Inflammatory macrophage treated with lipopolysaccharide for 4 hours (primary cell): Measurements from ENCODE around the gene POU2F2.

ENCODE experiments used
- DNase-seq: peaks from one replicate; pipeline ENCODE4 v3.0.0-alpha.2; 2020

POU2F2 gene

GRCh38 chr19:42154471-42155323 lies 22.5 kb upstream of the POU2F2 start:
- peak; percentile 11 for DNase-seq

GRCh38 chr19:42153672-42154433 lies 21.6 kb upstream of the POU2F2 start:
- no peak for DNase-seq

GRCh38 chr19:42152910-42153671 lies 20.8 kb upstream of the POU2F2 start:
- no peak for DNase-seq

- no peak for DNase-seq
These were observed 19.8 kb upstream of the POU2F2 start for GRCh38 chr19:42151782-42152684.

GRCh38 chr19:42150911-42151361 lies 18.7 kb upstream of the POU2F2 start:
- no peak for DNase-seq

- DNase-seq, result no peak
These were observed 18.1 kb upstream of the POU2F2 start for GRCh38 chr19:42150364-42150763.

- DNase-seq, result no peak
These were observed 17.4 kb upstream of the POU2F2 start for GRCh38 chr19:42149447-42150202.

- no peak for DNase-seq
These were observed 16.0 kb upstream of the POU2F2 start for GRCh38 chr19:42148266-42148665.

GRCh38 chr19:42143341-42144234 lies 11.3 kb upstream of the POU2F2 start:
- DNase-seq, result no peak

GRCh38 chr19:42140125-42140754 lies 8.0 kb upstream of the POU2F2 start:
- DNase-seq, result peak; percentile 61

GRCh38 chr19:42134535-42135070 lies 2.4 kb upstream of the POU2F2 start:
- no peak for DNase-seq

GRCh38 chr19:42132851-42133528 lies 744 bp upstream of the POU2F2 start:
- DNase-seq, result peak; percentile 60

- DNase-seq, result peak; percentile 22
These were observed 857 bp downstream of the POU2F2 start for GRCh38 chr19:42131149-42132029.

- DNase-seq, result no peak
These were observed 2.0 kb downstream of the POU2F2 start for GRCh38 chr19:42130254-42130573.

- DNase-seq, result peak; percentile 83
These were observed 2.6 kb downstream of the POU2F2 start for GRCh38 chr19:42129399-42130253.

GRCh38 chr19:42126574-42126973 lies 5.7 kb downstream of the POU2F2 start:
- peak; percentile 54 for DNase-seq

- no peak for DNase-seq
These were observed 6.7 kb downstream of the POU2F2 start for GRCh38 chr19:42125536-42125935.
